Muscle of arm (tissue), 14 donors: ENCODE data around the gene LSM4. TPM values are rescaled to one million over a fixed set of nuclear protein-coding genes. Genes with fewer than 3 reads are reported as not detected.
"Not testable (repeated sequence)": the region's sequence is repeated elsewhere in the genome, so short reads cannot be mapped to it uniquely, and the experiment has no call there.

Experiments
- DNase-seq: peaks from one replicate; pipeline ENCODE4 v3.0.0-alpha.2; 2013
- long read RNA-seq, 11 donors: transcript quantifications; one replicate each; lab custom pipeline, GENCODE V29; 2026
- polyA plus RNA-seq, 12 donors: library from polyadenylated mRNA; unstranded; fragments of 120-200 nt; gene quantifications; one replicate each; pipeline ENCODE4 v1.2.1, GENCODE V29; 2013; ENCODE audit not compliant: insufficient read length in 12 of 12

LSM4 gene
- 100 to 1,000 TPM in 1 of 12 donors, 10 to 100 TPM in 10, not detected in 1; 71.8 to 123 (median 76.6) TPM for polyA plus RNA-seq
- long read RNA-seq, donor 1, transcript LSM4-203 (5 exons, 1,908 nt): major isoform, 84 of 176 reads
- long read RNA-seq, donor 1, partial matches to known transcripts: 81 of 176 reads
- long read RNA-seq, donor 1, other reads (novel, unspliced or antisense): 9 of 176 reads
- long read RNA-seq, donor 2, transcript LSM4-203 (5 exons, 1,908 nt): major isoform, 64 of 69 reads
- long read RNA-seq, donor 2, partial matches to known transcripts: 0 of 69 reads
- long read RNA-seq, donor 2, other reads (novel, unspliced or antisense): 0 of 69 reads
- long read RNA-seq, donor 3, transcript LSM4-203 (5 exons, 1,908 nt): major isoform, 36 of 40 reads
- long read RNA-seq, donor 3, partial matches to known transcripts: 0 of 40 reads
- long read RNA-seq, donor 3, other reads (novel, unspliced or antisense): 0 of 40 reads
- long read RNA-seq, donor 4, transcript LSM4-203 (5 exons, 1,908 nt): major isoform, 23 of 23 reads
- long read RNA-seq, donor 4, partial matches to known transcripts: 0 of 23 reads
- long read RNA-seq, donor 4, other reads (novel, unspliced or antisense): 0 of 23 reads
- long read RNA-seq, donor 5, transcript LSM4-203 (5 exons, 1,908 nt): major isoform, 92 of 213 reads
- long read RNA-seq, donor 5, partial matches to known transcripts: 85 of 213 reads
- long read RNA-seq, donor 5, other reads (novel, unspliced or antisense): 34 of 213 reads
- long read RNA-seq, donor 6, transcript LSM4-203 (5 exons, 1,908 nt): major isoform, 40 of 42 reads
- long read RNA-seq, donor 6, partial matches to known transcripts: 0 of 42 reads
- long read RNA-seq, donor 6, other reads (novel, unspliced or antisense): 0 of 42 reads
- long read RNA-seq, donor 7, transcript LSM4-203 (5 exons, 1,908 nt): major isoform, 34 of 48 reads
- long read RNA-seq, donor 7, partial matches to known transcripts: 5 of 48 reads
- long read RNA-seq, donor 7, other reads (novel, unspliced or antisense): 8 of 48 reads
- long read RNA-seq, donor 8, transcript LSM4-203 (5 exons, 1,908 nt): major isoform, 64 of 70 reads
- long read RNA-seq, donor 8, partial matches to known transcripts: 0 of 70 reads
- long read RNA-seq, donor 8, other reads (novel, unspliced or antisense): 0 of 70 reads
- long read RNA-seq, donor 9, transcript LSM4-203 (5 exons, 1,908 nt): major isoform, 43 of 50 reads
- long read RNA-seq, donor 9, partial matches to known transcripts: 5 of 50 reads
- long read RNA-seq, donor 9, other reads (novel, unspliced or antisense): 0 of 50 reads
- long read RNA-seq, donor 10, transcript LSM4-203 (5 exons, 1,908 nt): major isoform, 67 of 71 reads
- long read RNA-seq, donor 10, partial matches to known transcripts: 0 of 71 reads
- long read RNA-seq, donor 10, other reads (novel, unspliced or antisense): 0 of 71 reads
- long read RNA-seq, donor 11, transcript LSM4-203 (5 exons, 1,908 nt): major isoform, 69 of 126 reads
- long read RNA-seq, donor 11, transcript LSM4-204 (4 exons, 807 nt): minor isoform, 5 of 126 reads
- long read RNA-seq, donor 11, partial matches to known transcripts: 29 of 126 reads
- long read RNA-seq, donor 11, other reads (novel, unspliced or antisense): 22 of 126 reads

- DNase-seq: peak; percentile 96
Observed at GRCh38 chr19:18322759-18323460, at the start of gene LSM4. LSM4 (minus strand) TSS chr19:18323076; CDS start chr19:18323020, 56 bp downstream.

GRCh38 chr19:18368504-18369222, 45.8 kb upstream of the LSM4 start:
- DNase-seq: no peak

GRCh38 chr19:18366021-18366435, 43.2 kb upstream of the LSM4 start:
- DNase-seq: no peak

- peak; percentile 68 for DNase-seq
Observed at GRCh38 chr19:18364826-18365528, 42.1 kb upstream of the LSM4 start.

GRCh38 chr19:18364277-18364825, 41.5 kb upstream of the LSM4 start:
- DNase-seq: not testable (repeated sequence)

- DNase-seq: no peak
Observed at GRCh38 chr19:18363787-18364186, 40.9 kb upstream of the LSM4 start.

GRCh38 chr19:18362934-18363542, 40.2 kb upstream of the LSM4 start:
- no peak for DNase-seq

- DNase-seq: no peak
Observed at GRCh38 chr19:18361646-18362045, 38.8 kb upstream of the LSM4 start.

GRCh38 chr19:18357041-18357440, 34.2 kb upstream of the LSM4 start:
- DNase-seq: no peak

- not testable (repeated sequence) for DNase-seq
Observed at GRCh38 chr19:18354743-18355142, 31.9 kb upstream of the LSM4 start.

- DNase-seq: no peak
Observed at GRCh38 chr19:18353378-18354005, 30.6 kb upstream of the LSM4 start.

GRCh38 chr19:18351544-18351943, 28.7 kb upstream of the LSM4 start:
- no peak for DNase-seq

- DNase-seq: no peak
Observed at GRCh38 chr19:18350490-18350889, 27.6 kb upstream of the LSM4 start.

GRCh38 chr19:18349524-18350128, 26.8 kb upstream of the LSM4 start:
- DNase-seq: no peak

GRCh38 chr19:18348818-18349339, 26.0 kb upstream of the LSM4 start:
- DNase-seq: not testable (repeated sequence)

- DNase-seq: no peak
Observed at GRCh38 chr19:18348171-18348570, 25.3 kb upstream of the LSM4 start.

- no peak for DNase-seq
Observed at GRCh38 chr19:18346091-18346490, 23.2 kb upstream of the LSM4 start.
